Measurements from ENCODE around the gene TRAM1L1. TPM values are rescaled to one million over a fixed set of nuclear protein-coding genes. Genes with fewer than 3 reads are reported as not detected.
A peak's percentile ranks its signal among the peaks of the same experiment; 100 is the strongest.

The TRAM1L1 gene
- polyA plus RNA-seq, 1 of the 3 experiments (the other 2 are of a cell fraction), result 2.4 TPM

- Histone ChIP-seq H3K9ac (no peak overlapping the region), H2AFZ (ENCODE audit: low read depth) (peak overlapping the region; percentile 14; the same call in 1 of the 2 replicates), H3K79me2 (ENCODE audit: insufficient read depth) (no peaks in the 10 kb centered on the region), H3K36me3 (replicated peaks in 1 of 2; ENCODE audit: control insufficient read depth in 1 of 2, insufficient read depth in 2 of 2, low read length in 1 of 2) (no peaks in the 10 kb centered on the region), H3K4me1 (ENCODE audit: control insufficient read depth in 1 of 2, insufficient read depth in 2 of 2, low read depth in 1 of 2, low read length in 1 of 2) (no peaks in the 10 kb centered on the region), H4K20me1 (ENCODE audit: insufficient read depth) (no peaks in the 10 kb centered on the region), H3K4me2 (no peak overlapping the region), H3K9me3 (no peaks in the 10 kb centered on the region), H3K4me3 (ENCODE audit: low read depth in 2 of 2, low read length in 1 of 2) (no peak overlapping the region), H3F3A (replicated peaks; ENCODE audit: insufficient read depth) (no peaks in the 10 kb centered on the region), H3K27ac (ENCODE audit: low read depth in 2 of 2, low read length in 1 of 2) (no peak overlapping the region), H3K27me3 (ENCODE audit: insufficient read depth) (no peaks in the 10 kb centered on the region), H3K9me2 (no peaks in the 10 kb centered on the region)
- CTCF ChIA-PET, result interaction anchor here (0.8 to 1.6 kb wide), 4 partner anchors 11 to 939 kb away, joined by 3 to 4 read pairs (median 4); partner anchors contain the start of gene TRAM1L1
- WGBS (ENCODE audit: low lambda C conversion rate), result 70% methylated on average over 5 of the region's 5 CpGs
- TF ChIP-seq TEAD4 (IDR thresholded peaks at IDR 0.05; ENCODE audit: borderline replicate concordance, insufficient read depth) (no peak), USF2 (IDR thresholded peaks at IDR 0.05; ENCODE audit: borderline replicate concordance, low read depth, low read length) (no peak), EP300 (IDR thresholded peaks at IDR 0.05; ENCODE audit: borderline replicate concordance in 1 of 2, low read depth in 1 of 2, low read length in 1 of 2) (no peak), GABPA (IDR thresholded peaks at IDR 0.05; ENCODE audit: low read depth) (no peak), RXRA (IDR thresholded peaks at IDR 0.05; ENCODE audit: borderline replicate concordance, low read depth) (no peak), PBX3 (IDR thresholded peaks at IDR 0.05) (no peak), TAF1 (IDR thresholded peaks at IDR 0.05; ENCODE audit: borderline replicate concordance, low read depth, low read length) (no peak), SMC3 (IDR thresholded peaks at IDR 0.05; ENCODE audit: low read depth, low read length) (no peak), IRF3 (IDR thresholded peaks at IDR 0.05; ENCODE audit: low read depth, low read length) (no peak), ELF1 (IDR thresholded peaks at IDR 0.05) (no peak), FOSL2 (IDR thresholded peaks at IDR 0.05; ENCODE audit: borderline replicate concordance, low read depth) (no peak)
- no peak for DNase-seq
- POLR2A ChIA-PET, result no interaction called here
These were observed 11.1 kb upstream of the TRAM1L1 start for GRCh38 chr4:117096462-117096861.

GRCh38 chr4:117093571-117093970 lies 8.2 kb upstream of the TRAM1L1 start:
- H3F3A ChIP-seq (replicated peaks; ENCODE audit: insufficient read depth), result no peaks in the 10 kb centered on the region
- H3K4me1 ChIP-seq (ENCODE audit: control insufficient read depth in 1 of 2, insufficient read depth in 2 of 2, low read depth in 1 of 2, low read length in 1 of 2), result no peaks in the 10 kb centered on the region
- ChIA-PET CTCF (interaction anchor here (0.6 to 1.2 kb wide), 2 partner anchors 13 to 164 kb away, joined by 3 read pairs; no protein-coding TSS in a partner anchor), POLR2A (no interaction called here)
- H2AFZ ChIP-seq (ENCODE audit: low read depth), result no peak overlapping the region
- H3K4me2 ChIP-seq, result no peak overlapping the region
- H3K4me3 ChIP-seq (ENCODE audit: low read depth in 2 of 2, low read length in 1 of 2), result no peak overlapping the region
- H4K20me1 ChIP-seq (ENCODE audit: insufficient read depth), result no peaks in the 10 kb centered on the region
- H3K9me2 ChIP-seq, result no peaks in the 10 kb centered on the region
- DNase-seq, result no peak
- H3K9me3 ChIP-seq, result no peaks in the 10 kb centered on the region
- no peaks in the 10 kb centered on the region for H3K27me3 ChIP-seq (ENCODE audit: insufficient read depth)
- H3K9ac ChIP-seq, result no peak overlapping the region
- H3K27ac ChIP-seq (ENCODE audit: low read depth in 2 of 2, low read length in 1 of 2), result no peak overlapping the region
- no peaks in the 10 kb centered on the region for H3K36me3 ChIP-seq (replicated peaks in 1 of 2; ENCODE audit: control insufficient read depth in 1 of 2, insufficient read depth in 2 of 2, low read length in 1 of 2)
- no peaks in the 10 kb centered on the region for H3K79me2 ChIP-seq (ENCODE audit: insufficient read depth)
- TF ChIP-seq MAX (IDR thresholded peaks at IDR 0.05; ENCODE audit: low read depth) (no peak), RAD21 (IDR thresholded peaks at IDR 0.05; ENCODE audit: low read length) (no peak), NFIC (IDR thresholded peaks at IDR 0.05; ENCODE audit: borderline replicate concordance) (no peak), FOXM1 (IDR thresholded peaks at IDR 0.05; ENCODE audit: low read depth) (no peak), RXRA (IDR thresholded peaks at IDR 0.05; ENCODE audit: borderline replicate concordance, low read depth) (no peak), SMC3 (IDR thresholded peaks at IDR 0.05; ENCODE audit: low read depth, low read length) (no peak), FOSL2 (IDR thresholded peaks at IDR 0.05; ENCODE audit: borderline replicate concordance, low read depth) (no peak), EP300 (IDR thresholded peaks at IDR 0.05; ENCODE audit: borderline replicate concordance in 1 of 2, low read depth in 1 of 2, low read length in 1 of 2) (no peak), EZH2phosphoT487 (IDR thresholded peaks at IDR 0.05; ENCODE audit: borderline replicate concordance, low read depth) (no peak), JUND (IDR thresholded peaks at IDR 0.05) (no peak), REST (IDR thresholded peaks at IDR 0.05; ENCODE audit: low read depth, low read length) (no peak), CTCF (IDR thresholded peaks at IDR 0.05) (no peak)

Data from SK-N-SH (cell line).